ENCODE results near the gene TSPAN13. TPM values are rescaled to one million over a fixed set of nuclear protein-coding genes. Genes with fewer than 3 reads are reported as not detected.

TSPAN13 gene
- total and polyA plus RNA-seq, 12 donors: 6.8 to 40.1 (median 11.8) TPM

DNA sequence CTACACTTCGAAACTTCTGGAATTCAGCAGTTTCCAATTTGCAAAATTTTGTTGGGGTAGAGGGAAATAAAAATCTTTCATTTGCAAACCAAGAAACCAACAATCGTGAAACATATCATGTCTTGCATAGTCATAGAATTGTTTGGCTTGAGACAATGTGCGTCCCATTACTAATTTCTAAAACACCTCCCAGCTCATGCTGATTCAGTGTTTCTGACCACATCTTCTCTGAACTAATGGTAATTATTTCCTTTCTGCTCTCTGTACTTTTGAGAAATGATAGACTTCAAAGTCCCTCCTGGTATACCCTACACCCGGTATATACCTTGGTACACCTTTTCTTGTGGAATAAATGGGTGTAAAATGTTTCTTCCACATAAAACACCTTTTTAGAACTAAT lies 41.8 kb upstream of the TSPAN13 start:
- Histone ChIP-seq H3K4me3 (no peak overlapping the region), H3K27me3 (no peaks in the 10 kb centered on the region), H3K27ac (no peak overlapping the region), H3K4me1 (peaks cover 0 to 6% (median 0%) of the 10 kb centered on the region in 9 donors), H3K36me3 (peaks cover 0 to 21% (median 3%) of the 10 kb centered on the region in 9 donors), H3K9me3 (no peaks in the 10 kb centered on the region)
- no peak for ATAC-seq
- TF ChIP-seq, protein P1, sequence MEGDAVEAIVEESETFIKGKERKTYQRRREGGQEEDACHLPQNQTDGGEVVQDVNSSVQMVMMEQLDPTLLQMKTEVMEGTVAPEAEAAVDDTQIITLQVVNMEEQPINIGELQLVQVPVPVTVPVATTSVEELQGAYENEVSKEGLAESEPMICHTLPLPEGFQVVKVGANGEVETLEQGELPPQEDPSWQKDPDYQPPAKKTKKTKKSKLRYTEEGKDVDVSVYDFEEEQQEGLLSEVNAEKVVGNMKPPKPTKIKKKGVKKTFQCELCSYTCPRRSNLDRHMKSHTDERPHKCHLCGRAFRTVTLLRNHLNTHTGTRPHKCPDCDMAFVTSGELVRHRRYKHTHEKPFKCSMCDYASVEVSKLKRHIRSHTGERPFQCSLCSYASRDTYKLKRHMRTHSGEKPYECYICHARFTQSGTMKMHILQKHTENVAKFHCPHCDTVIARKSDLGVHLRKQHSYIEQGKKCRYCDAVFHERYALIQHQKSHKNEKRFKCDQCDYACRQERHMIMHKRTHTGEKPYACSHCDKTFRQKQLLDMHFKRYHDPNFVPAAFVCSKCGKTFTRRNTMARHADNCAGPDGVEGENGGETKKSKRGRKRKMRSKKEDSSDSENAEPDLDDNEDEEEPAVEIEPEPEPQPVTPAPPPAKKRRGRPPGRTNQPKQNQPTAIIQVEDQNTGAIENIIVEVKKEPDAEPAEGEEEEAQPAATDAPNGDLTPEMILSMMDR (IDR thresholded peaks at IDR 0.05): no peak
- no peak for DNase-seq
- intact Hi-C loops (cut with DNase I): loop anchor here in 1 of 10 donors (5.0 kb wide), 1 partner anchor 201 kb away; no protein-coding TSS in a partner anchor
- 92 to 94% methylated on average over 4 of the region's 4 CpGs for WGBS, 2 donors

DNA sequence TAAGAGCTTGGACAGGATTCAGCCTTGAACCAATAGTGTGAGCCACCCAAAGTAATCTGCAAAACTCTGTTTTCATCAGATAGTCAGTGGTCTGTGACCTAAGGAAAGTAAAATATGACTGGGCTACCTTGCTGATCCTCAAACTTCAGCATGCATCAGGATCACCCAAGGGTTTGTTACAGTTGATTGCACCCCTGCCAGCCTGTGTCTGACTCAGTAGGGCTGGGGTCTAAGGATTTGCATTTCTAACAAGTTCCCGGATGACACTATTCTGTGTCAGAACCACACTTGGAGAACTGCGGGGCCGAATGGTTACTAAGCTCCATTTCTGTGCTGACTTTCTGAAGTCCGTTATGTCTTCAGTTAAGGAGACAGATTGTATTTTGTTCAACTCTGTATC lies 40.6 kb upstream of the TSPAN13 start:
- ATAC-seq (no peak), DNase-seq (no peak)
- Histone ChIP-seq H3K36me3 (peaks cover 0 to 9% (median 0%) of the 10 kb centered on the region in 9 donors), H3K4me1 (peaks cover 0 to 6% (median 0%) of the 10 kb centered on the region in 9 donors), H3K4me3 (no peak overlapping the region), H3K9me3 (no peaks in the 10 kb centered on the region), H3K27ac (no peak overlapping the region), H3K27me3 (no peaks in the 10 kb centered on the region)
- TF ChIP-seq, protein P1 (IDR thresholded peaks at IDR 0.05): no peak
- intact Hi-C loops (cut with DNase I): loop anchor here in 1 of 10 donors (5.0 kb wide), 1 partner anchor 199 kb away; no protein-coding TSS in a partner anchor
- 95% methylated on average over 4 of the region's 4 CpGs for WGBS, 2 donors

DNA sequence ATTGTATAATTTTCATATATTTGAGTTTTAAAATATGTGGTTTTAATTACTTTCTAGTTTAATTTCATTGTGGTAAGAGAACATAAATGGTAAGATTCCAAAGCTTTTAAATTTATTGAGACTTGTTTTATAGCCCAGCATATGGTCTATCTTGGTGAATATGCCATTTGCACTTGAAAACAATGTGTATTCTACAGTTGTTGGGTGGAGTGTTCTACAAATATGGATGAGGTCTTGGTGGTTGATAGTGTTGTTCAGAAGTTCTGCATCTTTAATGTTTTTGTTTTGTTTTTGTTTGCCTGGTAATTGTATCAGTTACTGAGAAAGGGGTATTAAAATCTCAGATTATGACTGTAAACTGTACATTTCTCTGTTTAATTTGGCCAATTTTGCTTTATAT lies 37.6 kb upstream of the TSPAN13 start:
- no peaks in the 10 kb centered on the region for H3K36me3 ChIP-seq
- intact Hi-C loops (cut with DNase I): no loop called here
- TF ChIP-seq, protein P1 (IDR thresholded peaks at IDR 0.05): no peak

DNA sequence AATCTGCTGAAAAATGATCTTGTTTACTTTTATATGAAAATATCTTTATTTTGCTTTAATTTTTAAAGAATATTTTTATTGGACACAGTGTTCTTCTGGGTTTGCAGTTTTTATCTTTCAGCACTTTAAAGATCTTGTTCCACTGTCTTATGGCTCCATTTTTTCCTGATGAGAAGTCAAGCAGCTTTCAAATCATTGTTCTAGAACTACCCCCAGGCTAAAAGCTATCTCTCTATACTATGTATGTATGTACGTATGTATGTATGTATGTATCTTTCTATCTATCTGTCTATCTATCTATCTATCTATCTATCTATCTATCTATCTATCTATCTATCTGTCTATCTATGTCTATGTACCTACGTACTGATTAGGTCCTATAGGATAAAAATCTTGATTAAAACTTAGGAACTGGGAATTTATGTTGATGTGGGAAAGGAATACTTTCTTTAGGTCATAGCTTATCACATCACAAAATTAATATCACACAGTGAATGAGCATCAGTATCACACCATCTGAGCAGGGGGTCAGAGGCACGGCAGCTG lies 35.4 kb upstream of the TSPAN13 start:
- WGBS, 2 donors: 96 to 98% methylated on average over 3 of the region's 3 CpGs
- no peak for DNase-seq
- no peak overlapping the region for H3K27ac ChIP-seq
- intact Hi-C loops (cut with DNase I): no loop called here
- H3K4me1 ChIP-seq: no peaks in the 10 kb centered on the region
- no peaks in the 10 kb centered on the region for H3K36me3 ChIP-seq
- no peaks in the 10 kb centered on the region for H3K9me3 ChIP-seq
- H3K4me3 ChIP-seq: no peak overlapping the region
- H3K27me3 ChIP-seq: no peaks in the 10 kb centered on the region
- no peak for ATAC-seq
- TF ChIP-seq, protein P1 (IDR thresholded peaks at IDR 0.05): no peak

More for the DNA sequence above, 37.6 kb upstream of the TSPAN13 start:
- Histone ChIP-seq H3K27ac (no peak overlapping the region), H3K27me3 (no peaks in the 10 kb centered on the region), H3K4me3 (no peak overlapping the region), H3K4me1 (no peaks in the 10 kb centered on the region), H3K9me3 (no peaks in the 10 kb centered on the region)
- ATAC-seq: no peak
- DNase-seq: no peak
